HepG2 (cell line): ENCODE data around the gene CPNE2. TPM values are rescaled to one million over a fixed set of nuclear protein-coding genes. Genes with fewer than 3 reads are reported as not detected.

Experiments
- IKZF1 ChIP-seq: fragments of 450-650 bp; IDR thresholded peaks from 2 replicates; pipeline ENCODE4 v1.7.1; 2016
- KLF6 ChIP-seq: IDR thresholded peaks from 2 replicates; pipeline ENCODE4 v1.8.0; 2016; ENCODE audit warnings: missing biosample characterization, missing genetic modification reagents
- MAFK ChIP-seq, 2 experiments: IDR thresholded peaks in 1 of 2; conservative IDR thresholded peaks in 1 of 2; 2 replicates each; pipeline ENCODE4 v1.6.1; 2011; ENCODE audit warnings: improper control_type of control experiment in 2 of 2, low read length in 2 of 2
- ZFP36L1 ChIP-seq: sonication (generic); formaldehyde crosslinking; IDR thresholded peaks from 2 replicates; pipeline ENCODE4 v1.8.0; 2022; ENCODE audit warnings: mild to moderate bottlenecking, missing genetic modification reagents, moderate library complexity
- ZNF224 ChIP-seq: sonication (generic); formaldehyde crosslinking; IDR thresholded peaks from 2 replicates; pipeline ENCODE4 v1.5.0; 2020; ENCODE audit warnings: mild to moderate bottlenecking, missing genetic modification reagents
- ZNF446 ChIP-seq: sonication (generic); formaldehyde crosslinking; IDR thresholded peaks from 2 replicates; pipeline ENCODE4 v1.5.0; 2020; ENCODE audit warnings: mild to moderate bottlenecking, missing genetic modification reagents
- ZNF724P ChIP-seq: sonication (generic); formaldehyde crosslinking; IDR thresholded peaks from 2 replicates; pipeline ENCODE4 v1.8.0; 2022; ENCODE audit warnings: missing genetic modification reagents, borderline replicate concordance
- ZSCAN21 ChIP-seq: sonication (generic); formaldehyde crosslinking; IDR thresholded peaks from 2 replicates; pipeline ENCODE4 v1.8.0; 2022; ENCODE audit warnings: mild to moderate bottlenecking, missing genetic modification reagents, moderate library complexity, borderline replicate concordance
- polyA plus RNA-seq, 8 experiments: library from polyadenylated mRNA; depleted of rRNA in 3 of 8; stranded (reverse) in 7 of 8; unstranded in 1 of 8; fragments of >200 nt; fragmentation: Illumina TruSeq in 4 of 8; extraction: Trizol in 4 of 8; gene quantifications; 2 replicates each; pipeline versions ENCODE4 v1.2.1 to v1.2.3, GENCODE V29; 2011 to 2016; ENCODE audit warnings: low read depth in 4 of 8, missing spikeins in 1 of 8, mixed read lengths in 1 of 8; ENCODE audit not compliant: insufficient read depth in 1 of 8
- total RNA-seq, 5 experiments: library from RNA; depleted of rRNA; stranded (reverse); fragments of >200 nt; fragmentation: Illumina TruSeq; extraction: Trizol; gene quantifications; 2 replicates each; pipeline ENCODE4 v1.2.3, GENCODE V29; 2016; ENCODE audit warnings: low read depth in 1 of 5
- TF ChIP-seq, protein P1 (sequence below): sonication (generic); formaldehyde crosslinking; IDR thresholded peaks from one replicate; pipeline ENCODE4 v1.5.1; 2020; ENCODE audit warnings: mild to moderate bottlenecking, missing genetic modification reagents; ENCODE audit errors: not compliant biosample characterization
- TF ChIP-seq, protein P2 (sequence below): sonication (generic); formaldehyde crosslinking; IDR thresholded peaks from 2 replicates; pipeline ENCODE4 v1.5.1; 2020; ENCODE audit warnings: missing genetic modification reagents, mild to moderate bottlenecking, borderline replicate concordance
- TF ChIP-seq, protein P3 (sequence below): sonication (generic); formaldehyde crosslinking; IDR thresholded peaks from 2 replicates; pipeline ENCODE4 v1.8.0; 2022; ENCODE audit warnings: missing genetic modification reagents, mild to moderate bottlenecking, inconsistent platforms, borderline replicate concordance
- TF ChIP-seq, protein P4 (sequence below): sonication (generic); formaldehyde crosslinking; conservative IDR thresholded peaks from 2 replicates; pipeline ENCODE4 v1.4.0; 2020; ENCODE audit warnings: mild to moderate bottlenecking, missing genetic modification reagents, moderate library complexity
- TF ChIP-seq, protein P5 (sequence below): IDR thresholded peaks from 2 replicates; pipeline ENCODE4 v1.6.1; 2016; ENCODE audit warnings: missing biosample characterization, missing genetic modification reagents, low read depth

Gene CPNE2
- total and polyA plus RNA-seq, 2 of the 13 experiments (the other 11 are each of a cell fraction or from before 2014, with no cell fraction given), result 10.6 to 23.3 TPM

DNA sequence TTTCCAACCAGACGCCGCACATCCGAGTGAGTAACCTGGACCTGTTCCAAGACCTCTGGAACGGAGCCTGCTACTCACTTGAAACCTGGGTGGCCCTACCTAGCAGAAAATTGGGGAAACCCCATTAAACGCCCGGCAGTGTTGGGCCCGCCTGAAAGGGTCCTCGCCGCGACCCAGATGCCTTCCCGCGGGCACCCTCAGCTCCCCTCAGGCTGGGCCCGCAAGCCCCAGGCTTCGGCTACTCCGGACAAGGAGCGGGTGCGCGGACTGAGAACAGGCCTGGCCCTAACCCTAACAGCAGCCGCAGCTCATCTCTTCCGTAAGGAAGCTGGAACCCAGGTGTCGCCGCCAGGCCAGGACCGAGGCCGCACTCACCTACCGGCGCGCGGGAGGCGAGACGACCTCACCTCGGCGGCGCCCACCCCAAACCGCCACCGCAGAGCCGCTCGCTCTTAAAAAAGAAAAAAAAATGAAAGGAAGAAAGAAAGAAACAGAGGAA is 93.1 kb downstream of the CPNE2 start (continued):
- TF ChIP-seq, protein P1, sequence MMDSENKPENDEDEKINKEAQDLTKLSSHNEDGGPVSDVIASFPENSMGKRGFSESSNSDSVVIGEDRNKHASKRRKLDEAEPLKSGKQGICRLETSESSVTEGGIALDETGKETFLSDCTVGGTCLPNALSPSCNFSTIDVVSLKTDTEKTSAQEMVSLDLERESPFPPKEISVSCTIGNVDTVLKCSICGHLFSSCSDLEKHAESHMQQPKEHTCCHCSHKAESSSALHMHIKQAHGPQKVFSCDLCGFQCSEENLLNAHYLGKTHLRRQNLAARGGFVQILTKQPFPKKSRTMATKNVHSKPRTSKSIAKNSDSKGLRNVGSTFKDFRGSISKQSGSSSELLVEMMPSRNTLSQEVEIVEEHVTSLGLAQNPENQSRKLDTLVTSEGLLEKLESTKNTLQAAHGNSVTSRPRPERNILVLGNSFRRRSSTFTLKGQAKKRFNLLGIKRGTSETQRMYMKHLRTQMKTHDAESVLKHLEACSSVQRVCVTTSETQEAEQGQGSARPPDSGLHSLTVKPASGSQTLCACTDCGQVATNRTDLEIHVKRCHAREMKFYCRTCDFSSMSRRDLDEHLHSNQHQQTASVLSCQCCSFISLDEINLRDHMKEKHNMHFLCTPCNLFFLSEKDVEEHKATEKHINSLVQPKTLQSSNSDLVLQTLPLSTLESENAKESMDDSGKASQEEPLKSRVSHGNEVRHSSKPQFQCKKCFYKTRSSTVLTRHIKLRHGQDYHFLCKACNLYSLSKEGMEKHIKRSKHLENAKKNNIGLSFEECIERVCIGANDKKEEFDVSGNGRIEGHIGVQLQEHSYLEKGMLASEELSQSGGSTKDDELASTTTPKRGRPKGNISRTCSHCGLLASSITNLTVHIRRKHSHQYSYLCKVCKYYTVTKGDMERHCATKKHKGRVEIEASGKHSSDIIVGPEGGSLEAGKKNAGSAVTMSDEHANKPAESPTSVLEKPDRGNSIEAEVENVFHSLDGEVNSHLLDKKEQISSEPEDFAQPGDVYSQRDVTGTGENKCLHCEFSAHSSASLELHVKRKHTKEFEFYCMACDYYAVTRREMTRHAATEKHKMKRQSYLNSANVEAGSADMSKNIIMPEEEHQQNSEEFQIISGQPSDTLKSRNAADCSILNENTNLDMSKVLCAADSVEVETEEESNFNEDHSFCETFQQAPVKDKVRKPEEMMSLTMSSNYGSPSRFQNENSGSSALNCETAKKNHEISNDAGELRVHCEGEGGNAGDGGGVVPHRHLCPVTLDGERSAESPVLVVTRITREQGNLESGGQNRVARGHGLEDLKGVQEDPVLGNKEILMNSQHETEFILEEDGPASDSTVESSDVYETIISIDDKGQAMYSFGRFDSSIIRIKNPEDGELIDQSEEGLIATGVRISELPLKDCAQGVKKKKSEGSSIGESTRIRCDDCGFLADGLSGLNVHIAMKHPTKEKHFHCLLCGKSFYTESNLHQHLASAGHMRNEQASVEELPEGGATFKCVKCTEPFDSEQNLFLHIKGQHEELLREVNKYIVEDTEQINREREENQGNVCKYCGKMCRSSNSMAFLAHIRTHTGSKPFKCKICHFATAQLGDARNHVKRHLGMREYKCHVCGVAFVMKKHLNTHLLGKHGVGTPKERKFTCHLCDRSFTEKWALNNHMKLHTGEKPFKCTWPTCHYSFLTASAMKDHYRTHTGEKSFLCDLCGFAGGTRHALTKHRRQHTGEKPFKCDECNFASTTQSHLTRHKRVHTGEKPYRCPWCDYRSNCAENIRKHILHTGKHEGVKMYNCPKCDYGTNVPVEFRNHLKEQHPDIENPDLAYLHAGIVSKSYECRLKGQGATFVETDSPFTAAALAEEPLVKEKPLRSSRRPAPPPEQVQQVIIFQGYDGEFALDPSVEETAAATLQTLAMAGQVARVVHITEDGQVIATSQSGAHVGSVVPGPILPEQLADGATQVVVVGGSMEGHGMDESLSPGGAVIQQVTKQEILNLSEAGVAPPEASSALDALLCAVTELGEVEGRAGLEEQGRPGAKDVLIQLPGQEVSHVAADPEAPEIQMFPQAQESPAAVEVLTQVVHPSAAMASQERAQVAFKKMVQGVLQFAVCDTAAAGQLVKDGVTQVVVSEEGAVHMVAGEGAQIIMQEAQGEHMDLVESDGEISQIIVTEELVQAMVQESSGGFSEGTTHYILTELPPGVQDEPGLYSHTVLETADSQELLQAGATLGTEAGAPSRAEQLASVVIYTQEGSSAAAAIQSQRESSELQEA (CRISPR knock-in tag), result no peak
- TF ChIP-seq ZNF446 (CRISPR knock-in tag) (peak; percentile 88; the same call in 1 of the 2 replicates), MAFK (conservative IDR thresholded peaks at IDR 0.05 in 1 of 2, IDR thresholded peaks at IDR 0.05 in 1 of 2; ENCODE audit: low read length in 2 of 2) (no peak), ZFP36L1 (CRISPR knock-in tag) (no peak), ZNF224 (CRISPR knock-in tag) (peak; percentile 73; the same call in 1 of the 2 replicates), ZSCAN21 (CRISPR knock-in tag) (peak; percentile 46; the same call in 1 of the 2 replicates), ZNF724P (peak; percentile 88; the same call in 1 of the 2 replicates), IKZF1 (no peak), KLF6 (0 out of 2 replicates have a peak, but pooled peaks have one; percentile 2)
- TF ChIP-seq, protein P2, sequence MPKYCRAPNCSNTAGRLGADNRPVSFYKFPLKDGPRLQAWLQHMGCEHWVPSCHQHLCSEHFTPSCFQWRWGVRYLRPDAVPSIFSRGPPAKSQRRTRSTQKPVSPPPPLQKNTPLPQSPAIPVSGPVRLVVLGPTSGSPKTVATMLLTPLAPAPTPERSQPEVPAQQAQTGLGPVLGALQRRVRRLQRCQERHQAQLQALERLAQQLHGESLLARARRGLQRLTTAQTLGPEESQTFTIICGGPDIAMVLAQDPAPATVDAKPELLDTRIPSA (CRISPR knock-in tag), result 0 out of 2 replicates have a peak, but pooled peaks have one; percentile 57
- TF ChIP-seq, protein P3, sequence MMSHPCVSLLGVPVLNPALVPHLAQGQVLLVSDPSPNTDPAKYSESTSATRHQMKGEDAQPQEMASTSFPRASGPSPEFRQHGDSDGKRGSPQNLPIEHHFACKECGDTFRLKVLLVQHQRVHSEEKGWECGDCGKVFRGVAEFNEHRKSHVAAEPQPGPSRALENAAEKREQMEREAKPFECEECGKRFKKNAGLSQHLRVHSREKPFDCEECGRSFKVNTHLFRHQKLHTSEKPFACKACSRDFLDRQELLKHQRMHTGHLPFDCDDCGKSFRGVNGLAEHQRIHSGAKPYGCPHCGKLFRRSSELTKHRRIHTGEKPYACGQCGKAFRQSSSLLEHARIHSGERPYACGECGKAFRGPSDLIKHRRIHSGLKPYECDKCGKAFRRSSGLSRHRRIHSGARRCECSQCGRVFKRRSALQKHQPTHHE (CRISPR knock-in tag), result peak; percentile 65; the same call in 1 of the 2 replicates
- TF ChIP-seq, protein P4, sequence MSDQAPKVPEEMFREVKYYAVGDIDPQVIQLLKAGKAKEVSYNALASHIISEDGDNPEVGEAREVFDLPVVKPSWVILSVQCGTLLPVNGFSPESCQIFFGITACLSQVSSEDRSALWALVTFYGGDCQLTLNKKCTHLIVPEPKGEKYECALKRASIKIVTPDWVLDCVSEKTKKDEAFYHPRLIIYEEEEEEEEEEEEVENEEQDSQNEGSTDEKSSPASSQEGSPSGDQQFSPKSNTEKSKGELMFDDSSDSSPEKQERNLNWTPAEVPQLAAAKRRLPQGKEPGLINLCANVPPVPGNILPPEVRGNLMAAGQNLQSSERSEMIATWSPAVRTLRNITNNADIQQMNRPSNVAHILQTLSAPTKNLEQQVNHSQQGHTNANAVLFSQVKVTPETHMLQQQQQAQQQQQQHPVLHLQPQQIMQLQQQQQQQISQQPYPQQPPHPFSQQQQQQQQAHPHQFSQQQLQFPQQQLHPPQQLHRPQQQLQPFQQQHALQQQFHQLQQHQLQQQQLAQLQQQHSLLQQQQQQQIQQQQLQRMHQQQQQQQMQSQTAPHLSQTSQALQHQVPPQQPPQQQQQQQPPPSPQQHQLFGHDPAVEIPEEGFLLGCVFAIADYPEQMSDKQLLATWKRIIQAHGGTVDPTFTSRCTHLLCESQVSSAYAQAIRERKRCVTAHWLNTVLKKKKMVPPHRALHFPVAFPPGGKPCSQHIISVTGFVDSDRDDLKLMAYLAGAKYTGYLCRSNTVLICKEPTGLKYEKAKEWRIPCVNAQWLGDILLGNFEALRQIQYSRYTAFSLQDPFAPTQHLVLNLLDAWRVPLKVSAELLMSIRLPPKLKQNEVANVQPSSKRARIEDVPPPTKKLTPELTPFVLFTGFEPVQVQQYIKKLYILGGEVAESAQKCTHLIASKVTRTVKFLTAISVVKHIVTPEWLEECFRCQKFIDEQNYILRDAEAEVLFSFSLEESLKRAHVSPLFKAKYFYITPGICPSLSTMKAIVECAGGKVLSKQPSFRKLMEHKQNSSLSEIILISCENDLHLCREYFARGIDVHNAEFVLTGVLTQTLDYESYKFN (CRISPR knock-in tag), result no peak
- TF ChIP-seq, protein P5, sequence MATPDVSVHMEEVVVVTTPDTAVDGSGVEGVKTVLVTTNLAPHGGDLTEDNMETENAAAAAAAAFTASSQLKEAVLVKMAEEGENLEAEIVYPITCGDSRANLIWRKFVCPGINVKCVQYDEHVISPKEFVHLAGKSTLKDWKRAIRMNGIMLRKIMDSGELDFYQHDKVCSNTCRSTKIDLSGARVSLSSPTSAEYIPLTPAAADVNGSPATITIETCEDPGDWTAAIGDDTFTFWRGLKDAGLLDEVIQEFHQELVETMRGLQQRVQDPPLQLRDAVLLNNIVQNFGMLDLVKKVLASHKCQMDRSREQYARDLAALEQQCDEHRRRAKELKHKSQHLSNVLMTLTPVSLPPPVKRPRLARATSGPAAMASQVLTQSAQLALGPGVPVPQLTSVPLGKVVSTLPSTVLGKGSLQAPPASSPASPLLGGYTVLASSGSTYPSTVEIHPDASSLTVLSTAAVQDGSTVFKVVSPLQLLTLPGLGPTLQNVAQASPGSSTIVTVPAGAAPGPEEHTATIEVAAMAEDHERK (CRISPR knock-in tag), result no peak
